WTC11 (cell line): ENCODE measurements around the gene JCAD. TPM values are rescaled to one million over a fixed set of nuclear protein-coding genes. Genes with fewer than 3 reads are reported as not detected.

ENCODE experiments used
- ATAC-seq: fragments of 200-7000 bp; cut with Tn5 transposase; 2 replicates; pipeline ENCODE4 v1.10.0; 2021; ENCODE audit warnings: mild to moderate bottlenecking, moderate library complexity
- CTCF ChIA-PET: fragments of 300-600 bp; sonication (Branson Sonifier 250); formaldehyde crosslinking; loops from one replicate; lab custom pipeline; 2021; ENCODE audit warnings: antibody characterized with exemption; lab: Charles Lee
- POLR2A ChIA-PET: fragments of 350-600 bp; sonication (Branson Sonifier 250); formaldehyde crosslinking; loops from one replicate; lab custom pipeline; 2021; ENCODE audit warnings: antibody characterized with exemption; lab: Charles Lee
- DNase-seq: peaks from one replicate; pipeline ENCODE4 v3.0.0; 2021; ENCODE audit warnings: low spot score
- H3K27ac Mint-ChIP-seq: 2 replicates; pipeline ENCODE4 v1.8.0; 2021; ENCODE audit warnings: mixed read lengths
- H3K27me3 Mint-ChIP-seq: 2 replicates; pipeline ENCODE4 v1.8.0; 2021; ENCODE audit warnings: low read depth, mild to moderate bottlenecking, moderate library complexity, mixed read lengths
- H3K36me3 Mint-ChIP-seq: 2 replicates; pipeline ENCODE4 v1.8.0; 2021; ENCODE audit warnings: mixed read lengths
- H3K4me1 Mint-ChIP-seq: 2 replicates; pipeline ENCODE4 v1.8.0; 2022; ENCODE audit warnings: mixed read lengths
- H3K4me3 Mint-ChIP-seq: 2 replicates; pipeline ENCODE4 v1.8.0; 2021; ENCODE audit warnings: mild to moderate bottlenecking, moderate library complexity, mixed read lengths
- H3K9me3 Mint-ChIP-seq: 2 replicates; pipeline ENCODE4 v1.8.0; 2021; ENCODE audit warnings: mixed read lengths
- ATF6 ChIP-seq: sonication (generic); formaldehyde crosslinking; IDR thresholded peaks from 2 replicates; pipeline ENCODE4 v1.8.1; 2023; ENCODE audit warnings: mild to moderate bottlenecking, missing genetic modification reagents
- GRHL2 ChIP-seq: fragments of 250-450 bp; sonication (Bioruptor Pico); IDR thresholded peaks from 2 replicates; pipeline ENCODE4 v1.8.0; 2022; ENCODE audit warnings: mild to moderate bottlenecking, moderate library complexity; ENCODE audit not compliant: insufficient replicate concordance, severe bottlenecking
- IRF1 ChIP-seq: sonication (generic); formaldehyde crosslinking; IDR thresholded peaks from 2 replicates; pipeline ENCODE4 v1.8.0; 2023; ENCODE audit warnings: missing genetic modification reagents
- JAZF1 ChIP-seq: fragments of 250-450 bp; sonication (Bioruptor Pico); IDR thresholded peaks from 2 replicates; pipeline ENCODE4 v1.9.0; 2021; ENCODE audit warnings: moderate library complexity, mild to moderate bottlenecking, inconsistent platforms
- NR2C2 ChIP-seq: sonication (generic); formaldehyde crosslinking; IDR thresholded peaks from 2 replicates; pipeline ENCODE4 v1.8.0; 2022; ENCODE audit warnings: mild to moderate bottlenecking, missing genetic modification reagents
- RORB ChIP-seq: fragments of 250-450 bp; sonication (Bioruptor Pico); IDR thresholded peaks from 2 replicates; pipeline ENCODE4 v1.9.0; 2021; ENCODE audit warnings: mild to moderate bottlenecking
- SMAD4 ChIP-seq: sonication (generic); formaldehyde crosslinking; IDR thresholded peaks from 2 replicates; pipeline ENCODE4 v1.8.0; 2022; ENCODE audit warnings: mild to moderate bottlenecking, missing genetic modification reagents
- SP1 ChIP-seq: sonication (generic); formaldehyde crosslinking; conservative IDR thresholded peaks from 2 replicates; pipeline ENCODE4 v1.8.1; 2022; ENCODE audit warnings: missing genetic modification reagents
- USF2 ChIP-seq: sonication (generic); formaldehyde crosslinking; IDR thresholded peaks from 2 replicates; pipeline ENCODE4 v1.8.1; 2023; ENCODE audit warnings: mild to moderate bottlenecking, missing genetic modification reagents, moderate library complexity
- ZNF219 ChIP-seq: sonication (generic); formaldehyde crosslinking; IDR thresholded peaks from 2 replicates; pipeline ENCODE4 v1.8.0; 2023; ENCODE audit warnings: missing genetic modification reagents, mild to moderate bottlenecking, borderline replicate concordance
- ZNF281 ChIP-seq: sonication (generic); formaldehyde crosslinking; IDR thresholded peaks from 2 replicates; pipeline ENCODE4 v1.8.0; 2023; ENCODE audit warnings: mild to moderate bottlenecking, missing genetic modification reagents
- ZNF423 ChIP-seq: fragments of 250-450 bp; sonication (Bioruptor Pico); IDR thresholded peaks from 2 replicates; pipeline ENCODE4 v2.1.2; 2022; ENCODE audit warnings: mild to moderate bottlenecking, moderate library complexity
- ZNF532 ChIP-seq: fragments of 250-450 bp; sonication (Bioruptor Pico); IDR thresholded peaks from 2 replicates; pipeline ENCODE4 v1.9.0; 2021; ENCODE audit warnings: mild to moderate bottlenecking, borderline replicate concordance
- ZNF671 ChIP-seq: fragments of 250-450 bp; sonication (Bioruptor Pico); IDR thresholded peaks from 2 replicates; pipeline ENCODE4 v1.8.0; 2021; ENCODE audit warnings: mild to moderate bottlenecking
- ZSCAN18 ChIP-seq: fragments of 250-450 bp; sonication (Bioruptor Pico); IDR thresholded peaks from 2 replicates; pipeline ENCODE4 v2.1.2; 2022; ENCODE audit warnings: mild to moderate bottlenecking, moderate library complexity
- total RNA-seq: library from RNA; stranded (reverse); gene quantifications from 3 replicates; pipeline ENCODE4 v1.2.3, GENCODE V29; 2021

JCAD gene
- total RNA-seq, 1 experiment from 2014 or later = 1.8 TPM

GRCh38 chr10:29968585-29968984 is 90.8 kb downstream of the JCAD start:
- Mint-ChIP-seq H3K9me3 (no peaks in the 10 kb centered on the region), H3K4me1 (peaks cover 2% of the 10 kb centered on the region; the same call in 1 of the 2 replicates), H3K36me3 (no peaks in the 10 kb centered on the region), H3K27ac (no peak overlapping the region)
- TF ChIP-seq ZNF423 (CRISPR knock-in tag) (no peak), ATF6 (CRISPR knock-in tag) (no peak), IRF1 (CRISPR knock-in tag) (no peak), USF2 (no peak), NR2C2 (CRISPR knock-in tag) (no peak), ZNF532 (no peak), ZNF671 (CRISPR knock-in tag) (no peak), ZNF219 (CRISPR knock-in tag) (no peak), JAZF1 (CRISPR knock-in tag) (no peak), RORB (no peak), GRHL2 (no peak), ZNF281 (CRISPR knock-in tag) (no peak), SMAD4 (CRISPR knock-in tag) (no peak), ZSCAN18 (CRISPR knock-in tag) (no peak), SP1 (CRISPR knock-in tag) (no peak)
- TF ChIP-seq, all 79 proteins: peak for 0
- no peak for DNase-seq
- H3K4me3 Mint-ChIP-seq = no peak overlapping the region
- CTCF ChIA-PET = no interaction called here
- no peaks in the 10 kb centered on the region for H3K27me3 Mint-ChIP-seq
- ATAC-seq = no peak
- POLR2A ChIA-PET = no interaction called here
